Activated naive CD8-positive, alpha-beta T cell treated with anti-CD3 and anti-CD28 coated beads, Interleukin-2, amount 50 U/mL, for 24 hours (primary cell): ENCODE measurements around the gene SAYSD1.

Experiments
- ATAC-seq: fragments of 150-1000 bp; cut with Tn5 transposase; one replicate; pipeline ENCODE4 v1.10.0; 2021
- DNase-seq: peaks from one replicate; pipeline ENCODE4 v3.0.0; 2021
- H3K27ac Mint-ChIP-seq: one replicate; pipeline ENCODE4 v1.8.0; 2021; ENCODE audit warnings: mild to moderate bottlenecking, mixed read lengths
- H3K27me3 Mint-ChIP-seq: one replicate; pipeline ENCODE4 v1.8.0; 2021; ENCODE audit warnings: mixed read lengths
- H3K36me3 Mint-ChIP-seq: one replicate; pipeline ENCODE4 v1.8.0; 2021; ENCODE audit warnings: low read depth, mixed read lengths
- H3K4me1 Mint-ChIP-seq: one replicate; pipeline ENCODE4 v1.8.0; 2021; ENCODE audit warnings: mixed read lengths
- H3K4me3 Mint-ChIP-seq: one replicate; pipeline ENCODE4 v1.8.0; 2021; ENCODE audit warnings: mild to moderate bottlenecking, moderate library complexity, mixed read lengths
- H3K9me3 Mint-ChIP-seq: one replicate; pipeline ENCODE4 v1.8.0; 2021; ENCODE audit warnings: mixed read lengths

SAYSD1 gene

GRCh38 chr6:39128832-39129231, 13.8 kb upstream of the SAYSD1 start:
- Mint-ChIP-seq H3K9me3 (no peaks in the 10 kb centered on the region), H3K4me1 (no peaks in the 10 kb centered on the region), H3K4me3 (no peak overlapping the region), H3K27me3 (peaks cover 6% of the 10 kb centered on the region), H3K36me3 (peaks cover 2% of the 10 kb centered on the region), H3K27ac (no peak overlapping the region)
- ATAC-seq (no peak), DNase-seq (no peak)

DNA sequence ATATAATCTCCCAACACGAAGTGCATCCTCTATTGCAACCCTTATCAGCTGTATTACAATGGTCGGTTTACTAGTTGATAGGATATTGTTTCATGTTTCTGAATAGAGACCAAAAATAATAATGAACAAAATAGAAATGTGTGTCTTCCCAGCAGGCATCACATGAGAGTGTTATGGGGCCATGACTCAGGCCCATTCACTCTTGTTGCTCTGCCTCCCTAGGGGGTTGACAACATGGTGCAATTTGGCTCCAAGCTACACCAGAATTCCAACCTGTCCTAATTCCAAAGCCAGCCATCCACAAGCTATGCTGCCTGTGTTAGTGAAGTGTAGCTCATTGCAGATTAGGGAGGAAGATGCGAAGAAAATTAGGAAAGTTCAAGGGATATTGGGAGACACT, 13.1 kb upstream of the SAYSD1 start:
- Mint-ChIP-seq H3K9me3 (no peaks in the 10 kb centered on the region), H3K36me3 (peaks cover 2% of the 10 kb centered on the region), H3K27me3 (peaks cover 6% of the 10 kb centered on the region), H3K27ac (no peak overlapping the region), H3K4me3 (no peak overlapping the region), H3K4me1 (no peaks in the 10 kb centered on the region)
- ATAC-seq (no peak), DNase-seq (no peak)

DNA sequence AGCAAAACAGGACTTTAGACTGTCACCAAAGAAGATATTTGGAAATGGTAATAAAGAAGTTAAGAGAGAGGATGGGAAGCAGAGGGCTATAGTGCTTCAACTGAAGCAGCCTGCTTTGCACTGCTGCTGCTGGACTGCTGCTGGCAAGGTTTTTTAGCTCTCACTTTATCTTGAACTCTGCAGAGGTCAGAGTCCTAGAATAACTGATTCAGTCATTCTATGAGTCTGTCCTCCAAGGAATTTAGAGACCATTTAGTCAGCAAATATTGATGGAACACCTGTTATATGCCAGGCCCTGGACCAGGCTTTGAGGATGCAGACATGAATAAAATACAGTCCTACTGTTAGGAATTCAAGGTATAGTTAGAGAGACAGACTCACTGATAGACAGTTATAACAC, 9.1 kb upstream of the SAYSD1 start:
- no peaks in the 10 kb centered on the region for H3K9me3 Mint-ChIP-seq
- H3K4me3 Mint-ChIP-seq = no peak overlapping the region
- no peak for ATAC-seq
- H3K27ac Mint-ChIP-seq = no peak overlapping the region
- no peaks in the 10 kb centered on the region for H3K4me1 Mint-ChIP-seq
- H3K36me3 Mint-ChIP-seq = no peaks in the 10 kb centered on the region
- DNase-seq = no peak
- H3K27me3 Mint-ChIP-seq = peaks cover 2% of the 10 kb centered on the region

GRCh38 chr6:39118921-39119320, 3.9 kb upstream of the SAYSD1 start:
- no peak overlapping the region for H3K27ac Mint-ChIP-seq
- ATAC-seq (no peak), DNase-seq (no peak)
- H3K36me3 Mint-ChIP-seq = peaks cover 2% of the 10 kb centered on the region
- peaks cover 24% of the 10 kb centered on the region for H3K4me1 Mint-ChIP-seq
- H3K27me3 Mint-ChIP-seq = no peaks in the 10 kb centered on the region
- peaks cover 4% of the 10 kb centered on the region for H3K9me3 Mint-ChIP-seq
- no peak overlapping the region for H3K4me3 Mint-ChIP-seq

GRCh38 chr6:39114388-39114703, 640 bp downstream of the SAYSD1 start:
- ATAC-seq (peak; percentile 7), DNase-seq (no peak)
- Mint-ChIP-seq H3K4me1 (peaks cover 69% of the 10 kb centered on the region), H3K9me3 (peaks cover 4% of the 10 kb centered on the region), H3K27me3 (no peaks in the 10 kb centered on the region), H3K4me3 (peak overlapping the region; percentile 88), H3K36me3 (peaks cover 10% of the 10 kb centered on the region), H3K27ac (peak overlapping the region; percentile 94)

DNA sequence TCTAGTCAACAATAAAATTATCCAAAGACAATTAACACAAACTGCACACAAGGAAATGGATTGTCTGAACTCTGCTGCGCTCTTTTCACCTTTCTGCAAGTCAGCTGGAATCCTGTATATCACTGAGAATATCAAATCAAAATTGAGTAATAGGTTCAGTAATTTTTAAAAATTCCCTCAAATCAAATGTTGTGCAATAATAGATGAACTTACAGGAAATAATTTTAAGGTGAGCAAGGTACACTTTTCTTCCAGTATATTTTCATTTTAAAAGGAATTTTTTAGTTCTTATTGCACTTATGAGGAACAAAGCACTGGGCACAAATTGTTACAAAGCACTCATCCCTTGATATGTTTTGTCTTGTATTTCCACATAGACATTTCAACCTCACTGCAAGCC, 1.2 kb downstream of the SAYSD1 start:
- Mint-ChIP-seq H3K4me1 (peaks cover 74% of the 10 kb centered on the region), H3K4me3 (peak overlapping the region; percentile 88), H3K9me3 (peaks cover 4% of the 10 kb centered on the region), H3K27ac (peak overlapping the region; percentile 94), H3K36me3 (peaks cover 15% of the 10 kb centered on the region), H3K27me3 (no peaks in the 10 kb centered on the region)
- ATAC-seq (no peak), DNase-seq (no peak)

GRCh38 chr6:39111280-39111679, 3.7 kb downstream of the SAYSD1 start:
- Mint-ChIP-seq H3K9me3 (no peaks in the 10 kb centered on the region), H3K27me3 (no peaks in the 10 kb centered on the region), H3K4me1 (peaks cover 87% of the 10 kb centered on the region), H3K27ac (peak overlapping the region; percentile 94), H3K36me3 (peaks cover 31% of the 10 kb centered on the region), H3K4me3 (peak overlapping the region; percentile 88)
- no peak for DNase-seq
- peak; percentile 41 for ATAC-seq

GRCh38 chr6:39108041-39108839, 6.7 kb downstream of the SAYSD1 start:
- peaks cover 51% of the 10 kb centered on the region for H3K36me3 Mint-ChIP-seq
- ATAC-seq (no peak), DNase-seq (no peak)
- no peaks in the 10 kb centered on the region for H3K27me3 Mint-ChIP-seq
- H3K9me3 Mint-ChIP-seq = no peaks in the 10 kb centered on the region
- H3K27ac Mint-ChIP-seq = peak overlapping the region; percentile 13
- H3K4me3 Mint-ChIP-seq = no peak overlapping the region
- peaks cover 63% of the 10 kb centered on the region for H3K4me1 Mint-ChIP-seq

- H3K4me1 Mint-ChIP-seq = peaks cover 62% of the 10 kb centered on the region
- peaks cover 54% of the 10 kb centered on the region for H3K36me3 Mint-ChIP-seq
- no peak overlapping the region for H3K4me3 Mint-ChIP-seq
- no peaks in the 10 kb centered on the region for H3K27me3 Mint-ChIP-seq
- ATAC-seq = no peak
- H3K27ac Mint-ChIP-seq = no peak overlapping the region
- DNase-seq = no peak
- no peaks in the 10 kb centered on the region for H3K9me3 Mint-ChIP-seq
These were observed 7.3 kb downstream of the SAYSD1 start for GRCh38 chr6:39107641-39108040.

- Mint-ChIP-seq H3K4me1 (peaks cover 60% of the 10 kb centered on the region), H3K27me3 (no peaks in the 10 kb centered on the region), H3K4me3 (no peak overlapping the region), H3K36me3 (peaks cover 54% of the 10 kb centered on the region), H3K27ac (no peak overlapping the region), H3K9me3 (no peaks in the 10 kb centered on the region)
- ATAC-seq = no peak
- no peak for DNase-seq
These were observed 8.0 kb downstream of the SAYSD1 start for GRCh38 chr6:39107034-39107433.

- Mint-ChIP-seq H3K9me3 (no peaks in the 10 kb centered on the region), H3K36me3 (peaks cover 48% of the 10 kb centered on the region), H3K4me1 (peaks cover 54% of the 10 kb centered on the region), H3K27ac (no peak overlapping the region), H3K4me3 (no peak overlapping the region), H3K27me3 (no peaks in the 10 kb centered on the region)
- ATAC-seq = no peak
- DNase-seq = no peak
These were observed 10.5 kb downstream of the SAYSD1 start for GRCh38 chr6:39104528-39104927.

DNA sequence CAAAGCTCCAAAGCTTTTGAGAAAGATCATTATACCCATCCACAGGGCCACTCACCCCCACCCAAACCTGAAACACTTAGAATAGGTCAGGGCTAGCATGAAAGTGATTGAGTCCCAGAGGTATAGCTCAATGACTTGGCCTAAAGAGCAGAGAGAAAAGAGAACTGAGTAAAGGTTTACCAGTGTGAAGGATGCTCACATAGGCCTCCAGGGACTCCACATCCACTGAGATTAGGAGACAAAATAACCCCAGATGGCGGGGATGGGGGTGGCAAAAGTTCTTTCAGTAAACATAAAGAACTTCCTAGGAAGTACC, 12.2 kb downstream of the SAYSD1 start:
- DNase-seq = no peak
- no peak overlapping the region for H3K4me3 Mint-ChIP-seq
- H3K4me1 Mint-ChIP-seq = peaks cover 40% of the 10 kb centered on the region
- no peaks in the 10 kb centered on the region for H3K27me3 Mint-ChIP-seq
- no peaks in the 10 kb centered on the region for H3K9me3 Mint-ChIP-seq
- H3K36me3 Mint-ChIP-seq = peaks cover 34% of the 10 kb centered on the region
- peak; percentile 55 for ATAC-seq
- no peak overlapping the region for H3K27ac Mint-ChIP-seq

GRCh38 chr6:39102071-39102820, 12.7 kb downstream of the SAYSD1 start:
- no peak overlapping the region for H3K4me3 Mint-ChIP-seq
- H3K27me3 Mint-ChIP-seq = no peaks in the 10 kb centered on the region
- H3K27ac Mint-ChIP-seq = no peak overlapping the region
- ATAC-seq (peak; percentile 41), DNase-seq (peak; percentile 31)
- H3K9me3 Mint-ChIP-seq = no peaks in the 10 kb centered on the region
- peaks cover 35% of the 10 kb centered on the region for H3K4me1 Mint-ChIP-seq
- H3K36me3 Mint-ChIP-seq = peaks cover 31% of the 10 kb centered on the region

DNA sequence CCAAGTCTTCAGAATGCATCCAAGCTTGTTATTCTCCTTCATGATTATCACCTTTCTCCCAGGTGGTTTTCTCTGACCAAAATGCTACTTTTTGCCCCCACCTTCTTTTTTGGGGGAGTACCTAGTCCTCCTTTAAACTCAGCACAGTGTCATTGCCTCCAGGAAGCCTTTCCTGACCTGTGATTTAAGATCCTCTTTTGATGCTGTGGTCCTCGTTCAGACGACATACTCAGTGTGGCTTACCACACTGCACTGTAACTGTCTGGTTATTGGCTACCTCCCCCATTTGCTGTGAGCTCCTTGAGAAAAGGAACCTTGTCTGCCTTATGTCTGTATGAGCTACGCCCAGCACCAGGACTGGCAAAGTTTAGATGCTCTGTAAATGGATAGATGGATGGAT, 14.6 kb downstream of the SAYSD1 start:
- H3K27me3 Mint-ChIP-seq = no peaks in the 10 kb centered on the region
- peaks cover 17% of the 10 kb centered on the region for H3K36me3 Mint-ChIP-seq
- DNase-seq (peak; percentile 26), ATAC-seq (peak; percentile 96)
- no peak overlapping the region for H3K4me3 Mint-ChIP-seq
- peak overlapping the region; percentile 40 for H3K27ac Mint-ChIP-seq
- H3K4me1 Mint-ChIP-seq = peaks cover 27% of the 10 kb centered on the region
- no peaks in the 10 kb centered on the region for H3K9me3 Mint-ChIP-seq

DNA sequence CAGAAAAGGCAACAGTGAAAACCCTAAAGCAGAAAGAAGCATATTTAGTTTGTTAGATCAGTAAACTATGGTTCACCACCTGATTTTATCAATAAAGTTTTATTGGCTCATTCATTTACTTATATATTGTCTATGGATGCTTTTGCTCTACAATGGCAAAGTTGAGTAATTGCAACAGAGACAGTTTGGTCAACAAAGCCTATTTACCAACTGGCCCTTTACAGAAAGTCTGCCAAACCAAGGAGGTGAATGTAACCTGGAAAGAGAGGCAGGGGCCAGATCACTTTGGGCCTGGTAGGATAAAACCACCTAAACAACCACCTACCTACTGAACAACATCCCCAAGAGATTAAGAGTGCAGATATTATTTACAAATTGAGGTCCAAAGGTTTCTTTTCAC, 19.4 kb downstream of the SAYSD1 start:
- Mint-ChIP-seq H3K27me3 (peaks cover 13% of the 10 kb centered on the region), H3K4me3 (no peak overlapping the region), H3K9me3 (no peaks in the 10 kb centered on the region), H3K36me3 (peaks cover 3% of the 10 kb centered on the region), H3K27ac (no peak overlapping the region), H3K4me1 (peaks cover 7% of the 10 kb centered on the region)
- DNase-seq = no peak
- no peak for ATAC-seq
